Peyer's patch (tissue), 4 donors: ENCODE results near the gene NLK. TPM values are rescaled to one million over a fixed set of nuclear protein-coding genes. Genes with fewer than 3 reads are reported as not detected.
"Not testable (repeated sequence)": the region's sequence is repeated elsewhere in the genome, so short reads cannot be mapped to it uniquely, and the experiment has no call there.

Experiments used
- DNase-seq, 3 donors: peaks; one replicate each; pipeline ENCODE4 v3.0.0-alpha.2; 2017 to 2019
- H3K27ac ChIP-seq, 4 donors: fragments of 200-600 bp; sonication (generic); one replicate each; pipeline ENCODE4 v1.5.1; 2016 to 2019
- H3K27me3 ChIP-seq, 2 donors: fragments of 200-600 bp; sonication (generic); one replicate each; pipeline ENCODE4 v1.5.1; 2019
- H3K36me3 ChIP-seq, 3 donors: fragments of 200-600 bp; sonication (generic); one replicate each; pipeline ENCODE4 v1.5.1; 2016 to 2019
- H3K4me1 ChIP-seq, 4 donors: fragments of 200-600 bp; sonication (generic); one replicate each; pipeline ENCODE4 v1.5.1; 2016 to 2019
- H3K4me3 ChIP-seq, 4 donors: fragments of 200-600 bp; sonication (generic); 1 replicate in 3 of 4; 2 replicates in 1 of 4; pipeline ENCODE4 v1.5.1; 2016 to 2019; ENCODE audit warnings: mild to moderate bottlenecking in 1 of 4
- H3K9me3 ChIP-seq, 4 donors: fragments of 200-600 bp; sonication (generic); one replicate each; pipeline ENCODE4 v1.5.1; 2016 to 2019; ENCODE audit warnings: mild to moderate bottlenecking in 1 of 4
- POLR2A ChIP-seq, 2 donors: fragments of 450-650 bp; IDR thresholded peaks; one replicate each; pipeline ENCODE4 v1.5.1; 2017; ENCODE audit warnings: antibody characterized with exemption in 2 of 2, mild to moderate bottlenecking in 2 of 2, moderate library complexity in 2 of 2
- total RNA-seq, 4 donors: library from RNA; depleted of rRNA; stranded (reverse); fragments of >200 nt; gene quantifications; one replicate each; pipeline ENCODE4 v1.1.0, GENCODE V29; 2016
- TF ChIP-seq, protein P1 (sequence below), 6 experiments: fragments of 450-650 bp in 4 of 6; fragments of 200-600 bp in 2 of 6; sonication (generic) in 1 of 6; IDR thresholded peaks; one replicate each; pipeline ENCODE4 v1.5.1; 2017 to 2019; ENCODE audit warnings: antibody characterized with exemption in 6 of 6, mild to moderate bottlenecking in 3 of 6, moderate library complexity in 1 of 6

NLK gene
- total RNA-seq, 4 donors from 2014 or later: 20.5 to 45.4 (median 27.1) TPM

DNA sequence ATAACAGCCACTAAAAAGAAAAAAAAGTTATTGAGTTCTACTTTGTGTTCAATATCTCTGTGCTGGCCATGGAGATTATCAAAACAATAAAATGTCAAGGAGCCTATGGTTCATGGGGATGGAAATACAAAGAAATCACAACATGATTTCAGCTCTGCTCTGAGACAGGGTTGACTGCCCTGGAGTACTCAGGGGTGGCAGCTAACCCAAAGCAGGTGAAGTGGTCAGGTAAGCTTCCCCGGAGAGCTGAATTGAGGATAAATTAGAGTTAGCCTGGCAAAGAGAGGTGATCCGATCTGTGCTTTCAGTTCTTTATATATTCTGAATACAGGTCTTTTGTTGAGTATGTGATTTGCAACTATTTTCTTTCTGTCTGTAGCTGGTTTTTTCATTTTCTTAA, 157.3 kb downstream of the NLK start:
- DNase-seq: no peak
- no peak overlapping the region for H3K4me3 ChIP-seq
- H3K4me1 ChIP-seq: no peaks in the 10 kb centered on the region
- H3K27me3 ChIP-seq: no peaks in the 10 kb centered on the region
- H3K36me3 ChIP-seq: peaks cover 0 to 10% (median 0%) of the 10 kb centered on the region in 3 donors
- H3K9me3 ChIP-seq: no peaks in the 10 kb centered on the region
- no peak for TF ChIP-seq POLR2A (IDR thresholded peaks at IDR 0.05)
- TF ChIP-seq, protein P1, sequence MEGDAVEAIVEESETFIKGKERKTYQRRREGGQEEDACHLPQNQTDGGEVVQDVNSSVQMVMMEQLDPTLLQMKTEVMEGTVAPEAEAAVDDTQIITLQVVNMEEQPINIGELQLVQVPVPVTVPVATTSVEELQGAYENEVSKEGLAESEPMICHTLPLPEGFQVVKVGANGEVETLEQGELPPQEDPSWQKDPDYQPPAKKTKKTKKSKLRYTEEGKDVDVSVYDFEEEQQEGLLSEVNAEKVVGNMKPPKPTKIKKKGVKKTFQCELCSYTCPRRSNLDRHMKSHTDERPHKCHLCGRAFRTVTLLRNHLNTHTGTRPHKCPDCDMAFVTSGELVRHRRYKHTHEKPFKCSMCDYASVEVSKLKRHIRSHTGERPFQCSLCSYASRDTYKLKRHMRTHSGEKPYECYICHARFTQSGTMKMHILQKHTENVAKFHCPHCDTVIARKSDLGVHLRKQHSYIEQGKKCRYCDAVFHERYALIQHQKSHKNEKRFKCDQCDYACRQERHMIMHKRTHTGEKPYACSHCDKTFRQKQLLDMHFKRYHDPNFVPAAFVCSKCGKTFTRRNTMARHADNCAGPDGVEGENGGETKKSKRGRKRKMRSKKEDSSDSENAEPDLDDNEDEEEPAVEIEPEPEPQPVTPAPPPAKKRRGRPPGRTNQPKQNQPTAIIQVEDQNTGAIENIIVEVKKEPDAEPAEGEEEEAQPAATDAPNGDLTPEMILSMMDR (IDR thresholded peaks at IDR 0.05): no peak
- no peak overlapping the region for H3K27ac ChIP-seq

DNA sequence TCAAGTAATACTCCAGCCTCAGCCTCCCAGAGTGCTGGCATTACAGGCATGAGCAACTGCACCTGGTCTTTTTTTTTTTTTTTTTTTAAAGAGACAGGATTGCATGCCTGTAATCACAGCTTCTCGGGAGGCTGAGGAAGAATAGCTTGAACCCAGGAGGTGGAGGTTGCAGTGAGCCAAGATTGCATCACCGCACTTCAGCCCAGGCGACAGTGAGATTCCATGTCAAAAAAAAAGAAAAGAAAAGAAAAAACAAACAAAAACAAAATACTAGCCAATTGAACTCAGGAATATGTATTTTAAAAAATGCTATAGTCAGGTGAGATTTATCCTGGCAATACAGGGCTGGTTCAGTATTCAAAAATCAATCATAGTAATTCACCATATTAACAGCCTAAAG, 158.8 kb downstream of the NLK start:
- H3K4me1 ChIP-seq: no peaks in the 10 kb centered on the region
- no peak for DNase-seq
- H3K36me3 ChIP-seq: peaks cover 0 to 5% (median 0%) of the 10 kb centered on the region in 3 donors
- H3K27me3 ChIP-seq: no peaks in the 10 kb centered on the region
- H3K27ac ChIP-seq: no peak overlapping the region
- no peaks in the 10 kb centered on the region for H3K9me3 ChIP-seq
- no peak for TF ChIP-seq POLR2A (IDR thresholded peaks at IDR 0.05)
- TF ChIP-seq, protein P1 (IDR thresholded peaks at IDR 0.05): no peak
- H3K4me3 ChIP-seq: no peak overlapping the region

DNA sequence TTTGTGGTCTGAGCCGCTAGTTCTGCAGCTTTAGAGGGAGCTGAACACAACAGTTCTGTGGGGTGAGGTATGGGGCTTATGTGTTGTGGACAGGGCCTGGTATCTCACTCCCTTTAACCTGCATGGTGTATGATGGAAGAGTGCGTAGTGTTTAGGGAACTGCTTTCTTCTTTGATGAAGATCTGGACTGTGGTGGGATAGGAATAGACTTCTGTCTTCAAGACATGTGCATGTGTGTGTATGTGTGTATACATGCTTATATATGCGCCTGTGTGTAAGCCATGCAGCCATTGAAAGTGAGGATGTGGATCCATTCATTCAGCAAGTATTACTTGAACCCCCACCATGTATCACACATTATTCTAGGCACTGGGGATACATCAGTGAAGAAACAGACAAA, 161.8 kb downstream of the NLK start:
- no peak for TF ChIP-seq POLR2A (IDR thresholded peaks at IDR 0.05)
- TF ChIP-seq, protein P1 (IDR thresholded peaks at IDR 0.05): no peak
- no peak for DNase-seq
- Histone ChIP-seq H3K27me3 (no peaks in the 10 kb centered on the region), H3K27ac (no peak overlapping the region), H3K36me3 (no peaks in the 10 kb centered on the region), H3K4me3 (no peak overlapping the region), H3K4me1 (no peaks in the 10 kb centered on the region), H3K9me3 (no peaks in the 10 kb centered on the region)

DNA sequence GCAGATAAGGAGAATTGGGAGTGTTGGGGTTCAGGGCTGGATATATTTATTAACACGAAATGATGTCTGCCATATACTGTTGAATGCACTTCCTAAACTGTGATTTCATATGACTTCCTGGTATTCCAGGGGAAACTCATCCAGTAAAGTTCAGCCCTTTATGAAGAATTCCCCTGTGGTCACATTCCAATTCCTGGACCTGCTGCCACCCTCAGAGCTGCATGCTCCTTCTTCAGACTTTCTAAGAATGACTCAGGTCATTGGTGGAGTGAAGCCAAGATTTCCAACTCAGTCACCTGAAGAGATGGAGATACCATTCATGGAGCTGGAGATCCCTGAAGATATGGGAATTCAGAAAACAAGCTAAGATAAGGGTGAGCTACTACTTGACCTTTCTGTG, 162.3 kb downstream of the NLK start:
- no peaks in the 10 kb centered on the region for H3K36me3 ChIP-seq
- no peak for TF ChIP-seq POLR2A (IDR thresholded peaks at IDR 0.05)
- TF ChIP-seq, protein P1 (IDR thresholded peaks at IDR 0.05): no peak
- no peaks in the 10 kb centered on the region for H3K27me3 ChIP-seq
- no peaks in the 10 kb centered on the region for H3K9me3 ChIP-seq
- no peak for DNase-seq
- no peak overlapping the region for H3K4me3 ChIP-seq
- no peak overlapping the region for H3K27ac ChIP-seq
- no peaks in the 10 kb centered on the region for H3K4me1 ChIP-seq

DNA sequence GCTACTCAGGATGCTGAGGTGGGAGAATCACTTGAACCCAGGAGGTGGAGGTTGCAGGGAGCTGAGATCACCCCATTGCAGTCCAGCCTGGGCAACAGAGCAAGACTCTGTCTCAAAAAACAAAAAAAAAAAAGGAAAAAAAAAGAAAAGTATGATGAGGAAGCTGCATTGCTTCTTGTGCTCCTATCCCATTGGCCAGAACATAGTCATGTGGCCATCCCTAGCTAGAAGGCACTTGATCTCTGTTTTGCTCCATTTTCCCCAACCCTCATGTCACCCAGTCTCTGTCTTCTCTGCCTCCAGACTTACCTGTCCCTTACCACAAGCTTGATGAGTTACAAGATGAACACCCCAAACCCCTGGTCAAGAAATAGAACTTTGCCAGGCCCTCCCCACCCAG, 163.8 kb downstream of the NLK start:
- H3K36me3 ChIP-seq: no peaks in the 10 kb centered on the region
- TF ChIP-seq, protein P1 (IDR thresholded peaks at IDR 0.05): no peak
- TF ChIP-seq POLR2A (IDR thresholded peaks at IDR 0.05): no peak
- no peak overlapping the region for H3K4me3 ChIP-seq
- H3K27ac ChIP-seq: no peak overlapping the region
- H3K4me1 ChIP-seq: no peaks in the 10 kb centered on the region
- no peaks in the 10 kb centered on the region for H3K9me3 ChIP-seq
- no peaks in the 10 kb centered on the region for H3K27me3 ChIP-seq
- DNase-seq: no peak

DNA sequence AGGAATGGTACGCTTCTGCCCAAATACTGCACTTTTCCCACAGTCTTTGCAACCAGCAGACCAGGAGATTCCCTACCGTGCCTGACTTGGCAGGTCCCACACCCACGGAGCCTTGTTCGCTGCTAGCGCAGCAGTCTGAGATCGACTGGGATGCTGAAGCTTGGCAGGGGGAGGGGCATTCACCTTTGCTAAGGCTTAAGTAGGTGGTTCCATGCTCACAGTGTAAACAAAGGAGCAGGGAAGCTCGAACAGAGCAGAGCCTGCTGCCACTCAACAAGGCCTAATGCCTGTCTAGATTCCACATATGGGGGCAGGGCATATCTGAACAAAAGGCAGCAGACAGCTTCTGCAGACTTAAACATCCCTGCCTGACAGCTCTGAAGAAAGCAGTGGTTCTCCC, 169.3 kb downstream of the NLK start:
- no peak for DNase-seq
- Histone ChIP-seq H3K27ac (no peak overlapping the region), H3K36me3 (no peaks in the 10 kb centered on the region), H3K4me1 (no peaks in the 10 kb centered on the region), H3K4me3 (no peak overlapping the region), H3K27me3 (no peaks in the 10 kb centered on the region), H3K9me3 (no peaks in the 10 kb centered on the region)
- TF ChIP-seq, protein P1 (IDR thresholded peaks at IDR 0.05): no peak
- TF ChIP-seq POLR2A (IDR thresholded peaks at IDR 0.05): no peak

DNA sequence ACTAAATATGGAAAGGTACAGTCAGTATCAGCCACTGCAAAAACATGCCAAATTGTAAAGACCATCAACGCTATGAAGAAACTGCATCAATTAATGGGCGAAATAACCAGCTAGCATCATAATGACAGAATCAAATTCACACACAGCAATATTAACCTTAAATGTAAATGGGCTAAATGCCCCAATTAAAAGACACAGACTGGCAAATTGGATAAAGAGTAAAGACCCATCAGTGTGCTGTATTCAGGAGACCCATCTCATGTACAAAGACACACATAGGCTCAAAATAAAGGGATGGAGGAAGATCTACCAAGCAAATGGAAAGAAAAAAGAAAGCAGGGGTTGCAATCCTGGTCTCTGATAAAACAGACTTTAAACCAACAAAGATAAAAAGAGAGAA, 171.1 kb downstream of the NLK start:
- DNase-seq, H3K36me3 ChIP-seq, H3K27me3 ChIP-seq, H3K27ac ChIP-seq, H3K4me3 ChIP-seq, H3K4me1 ChIP-seq, H3K9me3 ChIP-seq: not testable (repeated sequence)
